Gastroesophageal sphincter (tissue), 3 donors: ENCODE measurements around the gene TDO2.

Source experiments
- EP300 ChIP-seq: sonication (generic); formaldehyde crosslinking; IDR thresholded peaks from one replicate; pipeline ENCODE4 v1.6.1; 2017; ENCODE audit warnings: antibody characterized with exemption, mild to moderate bottlenecking
- POLR2A ChIP-seq, 2 donors: fragments of 450-650 bp; IDR thresholded peaks; one replicate each; pipeline ENCODE4 v1.6.1; 2017; ENCODE audit warnings: antibody characterized with exemption in 2 of 2, mild to moderate bottlenecking in 2 of 2, moderate library complexity in 1 of 2
- POLR2AphosphoS5 ChIP-seq: sonication (generic); formaldehyde crosslinking; IDR thresholded peaks from one replicate; pipeline ENCODE4 v1.6.1; 2017; ENCODE audit warnings: antibody characterized with exemption
- TF ChIP-seq, protein P1 (sequence below), 4 experiments: fragments of 200-600 bp in 2 of 4; fragments of 450-650 bp in 2 of 4; sonication (generic) in 1 of 4; IDR thresholded peaks; one replicate each; pipeline ENCODE4 v1.5.1; 2017 to 2019; ENCODE audit warnings: antibody characterized with exemption in 4 of 4, mild to moderate bottlenecking in 2 of 4, moderate library complexity in 2 of 4

DNA sequence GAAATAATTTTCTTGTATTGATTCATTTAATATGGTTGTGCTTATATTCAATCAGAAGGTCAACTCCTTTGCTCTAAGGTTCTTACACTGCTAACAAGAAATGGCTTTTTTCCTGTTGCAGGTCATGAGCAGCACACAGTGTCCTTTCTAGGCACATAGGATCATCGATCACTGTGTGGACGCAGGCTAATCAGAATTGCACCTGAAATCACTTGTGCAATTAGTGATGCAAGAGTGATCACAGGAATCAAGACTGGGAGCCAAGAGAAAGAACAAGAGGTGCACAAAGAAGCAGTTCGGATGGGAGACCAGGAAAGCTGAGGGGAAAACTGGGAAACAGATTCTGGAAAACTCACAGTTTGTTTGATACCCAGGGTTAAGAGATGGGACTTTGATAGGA lies 21.1 kb downstream of the TDO2 start:
- TF ChIP-seq POLR2AphosphoS5 (no peak), EP300 (no peak), POLR2A (IDR thresholded peaks at IDR 0.05) (no peak)
- TF ChIP-seq, protein P1, sequence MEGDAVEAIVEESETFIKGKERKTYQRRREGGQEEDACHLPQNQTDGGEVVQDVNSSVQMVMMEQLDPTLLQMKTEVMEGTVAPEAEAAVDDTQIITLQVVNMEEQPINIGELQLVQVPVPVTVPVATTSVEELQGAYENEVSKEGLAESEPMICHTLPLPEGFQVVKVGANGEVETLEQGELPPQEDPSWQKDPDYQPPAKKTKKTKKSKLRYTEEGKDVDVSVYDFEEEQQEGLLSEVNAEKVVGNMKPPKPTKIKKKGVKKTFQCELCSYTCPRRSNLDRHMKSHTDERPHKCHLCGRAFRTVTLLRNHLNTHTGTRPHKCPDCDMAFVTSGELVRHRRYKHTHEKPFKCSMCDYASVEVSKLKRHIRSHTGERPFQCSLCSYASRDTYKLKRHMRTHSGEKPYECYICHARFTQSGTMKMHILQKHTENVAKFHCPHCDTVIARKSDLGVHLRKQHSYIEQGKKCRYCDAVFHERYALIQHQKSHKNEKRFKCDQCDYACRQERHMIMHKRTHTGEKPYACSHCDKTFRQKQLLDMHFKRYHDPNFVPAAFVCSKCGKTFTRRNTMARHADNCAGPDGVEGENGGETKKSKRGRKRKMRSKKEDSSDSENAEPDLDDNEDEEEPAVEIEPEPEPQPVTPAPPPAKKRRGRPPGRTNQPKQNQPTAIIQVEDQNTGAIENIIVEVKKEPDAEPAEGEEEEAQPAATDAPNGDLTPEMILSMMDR (IDR thresholded peaks at IDR 0.05), result no peak
